ENCODE data around the gene RPS26.

GRCh38 chr12:56082967-56083366, 41.2 kb downstream of the RPS26 start:
- no peak for TF ChIP-seq ESRRA (IDR thresholded peaks at IDR 0.05; ENCODE audit: borderline replicate concordance, low read length)
- no peak for TF ChIP-seq POLR2A (IDR thresholded peaks at IDR 0.05; ENCODE audit: low read length)
- TF ChIP-seq, protein P1, sequence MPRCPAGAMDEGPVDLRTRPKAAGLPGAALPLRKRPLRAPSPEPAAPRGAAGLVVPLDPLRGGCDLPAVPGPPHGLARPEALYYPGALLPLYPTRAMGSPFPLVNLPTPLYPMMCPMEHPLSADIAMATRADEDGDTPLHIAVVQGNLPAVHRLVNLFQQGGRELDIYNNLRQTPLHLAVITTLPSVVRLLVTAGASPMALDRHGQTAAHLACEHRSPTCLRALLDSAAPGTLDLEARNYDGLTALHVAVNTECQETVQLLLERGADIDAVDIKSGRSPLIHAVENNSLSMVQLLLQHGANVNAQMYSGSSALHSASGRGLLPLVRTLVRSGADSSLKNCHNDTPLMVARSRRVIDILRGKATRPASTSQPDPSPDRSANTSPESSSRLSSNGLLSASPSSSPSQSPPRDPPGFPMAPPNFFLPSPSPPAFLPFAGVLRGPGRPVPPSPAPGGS (IDR thresholded peaks at IDR 0.05): no peak
- TF ChIP-seq, protein P2, sequence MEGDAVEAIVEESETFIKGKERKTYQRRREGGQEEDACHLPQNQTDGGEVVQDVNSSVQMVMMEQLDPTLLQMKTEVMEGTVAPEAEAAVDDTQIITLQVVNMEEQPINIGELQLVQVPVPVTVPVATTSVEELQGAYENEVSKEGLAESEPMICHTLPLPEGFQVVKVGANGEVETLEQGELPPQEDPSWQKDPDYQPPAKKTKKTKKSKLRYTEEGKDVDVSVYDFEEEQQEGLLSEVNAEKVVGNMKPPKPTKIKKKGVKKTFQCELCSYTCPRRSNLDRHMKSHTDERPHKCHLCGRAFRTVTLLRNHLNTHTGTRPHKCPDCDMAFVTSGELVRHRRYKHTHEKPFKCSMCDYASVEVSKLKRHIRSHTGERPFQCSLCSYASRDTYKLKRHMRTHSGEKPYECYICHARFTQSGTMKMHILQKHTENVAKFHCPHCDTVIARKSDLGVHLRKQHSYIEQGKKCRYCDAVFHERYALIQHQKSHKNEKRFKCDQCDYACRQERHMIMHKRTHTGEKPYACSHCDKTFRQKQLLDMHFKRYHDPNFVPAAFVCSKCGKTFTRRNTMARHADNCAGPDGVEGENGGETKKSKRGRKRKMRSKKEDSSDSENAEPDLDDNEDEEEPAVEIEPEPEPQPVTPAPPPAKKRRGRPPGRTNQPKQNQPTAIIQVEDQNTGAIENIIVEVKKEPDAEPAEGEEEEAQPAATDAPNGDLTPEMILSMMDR (IDR thresholded peaks at IDR 0.05): no peak
- no peak for TF ChIP-seq HDAC2 (IDR thresholded peaks at IDR 0.05)
- TF ChIP-seq BHLHE40 (IDR thresholded peaks at IDR 0.05; ENCODE audit: low read depth, low read length): no peak
- TF ChIP-seq EP300 (IDR thresholded peaks at IDR 0.05): no peak
